Stimulated activated CD8-positive, alpha-beta memory T cell treated with anti-CD3 and anti-CD28 coated beads, Interleukin-12 subunit alpha, Interleukin-12 subunit beta, amount 100 ng/mL, for 1 hour (primary cell): ENCODE data around the gene FADS1.

ENCODE experiments used
- DNase-seq: peaks from one replicate; pipeline ENCODE4 v3.0.0-alpha.2; 2020; ENCODE audit warnings: low read depth

FADS1 gene

GRCh38 chr11:61846362-61847020, 29.7 kb upstream of the FADS1 start:
- no peak for DNase-seq

GRCh38 chr11:61844909-61845565, 28.2 kb upstream of the FADS1 start:
- no peak for DNase-seq

GRCh38 chr11:61842528-61842820, 25.7 kb upstream of the FADS1 start:
- no peak for DNase-seq

GRCh38 chr11:61841636-61842527, 25.1 kb upstream of the FADS1 start:
- no peak for DNase-seq

- no peak for DNase-seq
Observed at GRCh38 chr11:61840371-61840770, 23.6 kb upstream of the FADS1 start.

GRCh38 chr11:61839742-61840141, 22.9 kb upstream of the FADS1 start:
- no peak for DNase-seq

- no peak for DNase-seq
Observed at GRCh38 chr11:61838921-61839320, 22.1 kb upstream of the FADS1 start.

GRCh38 chr11:61838501-61838900, 21.7 kb upstream of the FADS1 start:
- DNase-seq = no peak

- no peak for DNase-seq
Observed at GRCh38 chr11:61837411-61838005, 20.7 kb upstream of the FADS1 start.

GRCh38 chr11:61836193-61836592, 19.4 kb upstream of the FADS1 start:
- no peak for DNase-seq

GRCh38 chr11:61834278-61835048, 17.7 kb upstream of the FADS1 start:
- DNase-seq = no peak

- DNase-seq = no peak
Observed at GRCh38 chr11:61833926-61834277, 17.1 kb upstream of the FADS1 start.

GRCh38 chr11:61833471-61833870, 16.7 kb upstream of the FADS1 start:
- no peak for DNase-seq

GRCh38 chr11:61832754-61833153, 16.0 kb upstream of the FADS1 start:
- DNase-seq = no peak

GRCh38 chr11:61832207-61832606, 15.4 kb upstream of the FADS1 start:
- no peak for DNase-seq

GRCh38 chr11:61830237-61831105, 13.7 kb upstream of the FADS1 start:
- no peak for DNase-seq

GRCh38 chr11:61829806-61830205, 13.0 kb upstream of the FADS1 start:
- DNase-seq = no peak

GRCh38 chr11:61828629-61829407, 12.0 kb upstream of the FADS1 start:
- DNase-seq = no peak

- DNase-seq = no peak
Observed at GRCh38 chr11:61828379-61828628, 11.5 kb upstream of the FADS1 start.

GRCh38 chr11:61827571-61828378, 11.0 kb upstream of the FADS1 start, which contains the start of gene FADS2:
TSS of gene FADS2 (plus strand) at chr11:61828300. CDS start at chr11:61828391, 91 bp downstream.
- peak; percentile 35 for DNase-seq
